Measurements from ENCODE around the gene ACTL6B.

Gene ACTL6B

GRCh38 chr7:100599911-100600729 is 56.1 kb downstream of the ACTL6B start:
- DNase-seq (ENCODE audit: low spot score), result no peak

- DNase-seq (ENCODE audit: low spot score), result no peak
Measured at GRCh38 chr7:100598425-100598824, 57.8 kb downstream of the ACTL6B start.

- DNase-seq (ENCODE audit: low spot score), result no peak
Measured at GRCh38 chr7:100595188-100595587, 61.1 kb downstream of the ACTL6B start.
